Fibroblast of pulmonary artery (primary cell): Measurements from ENCODE around the gene LINGO3.

Source experiments
- DNase-seq: peaks from one replicate; pipeline ENCODE4 v3.0.0-alpha.2; 2010; ENCODE audit warnings: low read depth
- H3K4me3 ChIP-seq: replicated peaks from 2 replicates; pipeline ENCODE4 v1.5.1; 2011; ENCODE audit warnings: low read depth, mild to moderate bottlenecking, control low read depth, low read length, moderate library complexity
- TF ChIP-seq, protein P1 (sequence below): IDR thresholded peaks from 2 replicates; pipeline ENCODE4 v1.5.1; 2011; ENCODE audit warnings: mild to moderate bottlenecking, control low read depth, low read length, inconsistent platforms; ENCODE audit errors: missing control alignments

The LINGO3 gene

DNA sequence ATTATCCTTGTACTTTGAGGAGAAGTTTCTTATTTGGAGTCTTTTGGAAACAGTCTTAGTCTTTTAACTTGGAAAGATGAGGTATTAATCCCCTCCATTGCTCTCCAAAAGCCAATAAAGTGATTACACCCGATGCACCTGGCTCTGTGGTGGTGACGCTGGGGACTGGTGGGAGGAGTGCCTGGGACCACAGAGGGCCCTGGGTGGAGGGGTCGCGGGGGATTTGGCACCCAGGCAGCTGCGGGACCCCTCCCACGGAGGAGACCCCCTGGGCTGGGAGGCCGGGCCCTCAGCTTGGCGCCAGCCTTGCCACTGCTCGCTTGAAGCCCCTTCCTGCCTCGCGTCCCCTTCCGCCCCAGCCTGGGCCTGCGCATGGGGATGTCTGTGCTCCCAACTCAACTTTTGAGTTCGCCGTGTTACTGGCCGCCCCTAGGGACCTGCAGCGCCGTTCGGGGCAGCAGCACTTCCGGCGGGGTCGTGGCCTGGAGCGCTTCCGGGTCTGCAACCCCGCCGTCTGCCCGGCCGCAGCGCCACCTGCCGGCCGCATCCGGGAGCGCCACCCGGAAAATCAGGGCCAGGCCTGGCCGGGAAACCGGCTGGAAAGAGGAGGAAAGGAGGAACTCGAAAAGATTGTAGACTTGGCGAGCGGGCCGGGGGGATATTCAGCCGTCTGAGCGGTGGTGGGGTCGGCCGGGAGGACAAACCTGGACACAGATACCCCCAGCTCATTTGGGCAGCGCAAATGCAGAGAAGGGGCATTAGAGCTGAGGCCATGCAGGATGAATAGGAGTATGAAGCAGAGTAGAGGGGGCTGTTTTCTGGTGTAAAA is 34.4 kb downstream of the LINGO3 start:
- peak; percentile 65 for DNase-seq
- TF ChIP-seq, protein P1, sequence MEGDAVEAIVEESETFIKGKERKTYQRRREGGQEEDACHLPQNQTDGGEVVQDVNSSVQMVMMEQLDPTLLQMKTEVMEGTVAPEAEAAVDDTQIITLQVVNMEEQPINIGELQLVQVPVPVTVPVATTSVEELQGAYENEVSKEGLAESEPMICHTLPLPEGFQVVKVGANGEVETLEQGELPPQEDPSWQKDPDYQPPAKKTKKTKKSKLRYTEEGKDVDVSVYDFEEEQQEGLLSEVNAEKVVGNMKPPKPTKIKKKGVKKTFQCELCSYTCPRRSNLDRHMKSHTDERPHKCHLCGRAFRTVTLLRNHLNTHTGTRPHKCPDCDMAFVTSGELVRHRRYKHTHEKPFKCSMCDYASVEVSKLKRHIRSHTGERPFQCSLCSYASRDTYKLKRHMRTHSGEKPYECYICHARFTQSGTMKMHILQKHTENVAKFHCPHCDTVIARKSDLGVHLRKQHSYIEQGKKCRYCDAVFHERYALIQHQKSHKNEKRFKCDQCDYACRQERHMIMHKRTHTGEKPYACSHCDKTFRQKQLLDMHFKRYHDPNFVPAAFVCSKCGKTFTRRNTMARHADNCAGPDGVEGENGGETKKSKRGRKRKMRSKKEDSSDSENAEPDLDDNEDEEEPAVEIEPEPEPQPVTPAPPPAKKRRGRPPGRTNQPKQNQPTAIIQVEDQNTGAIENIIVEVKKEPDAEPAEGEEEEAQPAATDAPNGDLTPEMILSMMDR = peak; percentile 57
- H3K4me3 ChIP-seq = peak overlapping the region; percentile 33

DNA sequence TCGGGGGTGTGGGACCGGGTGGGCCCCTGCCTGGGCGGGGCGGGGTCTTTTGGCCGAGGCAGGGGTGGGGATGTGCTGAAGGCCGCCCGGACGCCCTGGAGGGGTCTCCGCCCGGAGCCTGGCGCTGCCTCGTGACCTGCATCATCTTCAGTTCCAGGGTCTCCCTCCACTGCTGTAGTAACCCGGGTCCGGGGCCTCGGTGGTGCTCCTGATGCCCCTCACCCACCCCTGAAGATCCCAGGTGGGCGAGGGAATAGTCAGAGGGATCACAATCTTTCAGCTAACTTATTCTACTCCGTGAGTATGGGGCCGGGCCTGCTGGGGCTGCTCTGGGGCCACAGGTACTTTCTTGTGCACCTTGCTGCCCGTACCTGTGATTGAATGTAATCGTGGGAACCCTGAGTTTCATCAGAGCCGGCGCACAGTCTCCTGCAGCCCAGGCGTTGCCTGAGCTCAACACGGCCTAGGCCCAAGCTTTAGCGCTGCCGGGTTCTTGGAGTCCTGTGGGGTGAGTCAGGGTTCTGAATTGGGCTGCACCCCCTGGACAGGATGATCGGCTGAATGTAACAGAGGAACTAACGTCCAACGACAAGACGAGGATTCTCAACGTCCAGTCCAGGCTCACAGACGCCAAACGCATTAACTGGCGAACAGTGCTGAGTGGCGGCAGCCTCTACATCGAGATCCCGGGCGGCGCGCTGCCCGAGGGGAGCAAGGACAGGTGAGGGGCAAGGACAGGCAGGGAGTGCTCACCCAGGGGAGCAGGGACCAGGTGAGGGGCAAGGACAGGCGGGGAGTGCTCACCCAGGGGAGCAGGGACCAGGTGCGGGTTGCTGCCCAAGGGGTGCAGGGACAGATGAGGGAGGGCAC is 36.5 kb downstream of the LINGO3 start:
- peak; percentile 76 for DNase-seq
- TF ChIP-seq, protein P1 = no peak
- peak overlapping the region; percentile 97 for H3K4me3 ChIP-seq

DNA sequence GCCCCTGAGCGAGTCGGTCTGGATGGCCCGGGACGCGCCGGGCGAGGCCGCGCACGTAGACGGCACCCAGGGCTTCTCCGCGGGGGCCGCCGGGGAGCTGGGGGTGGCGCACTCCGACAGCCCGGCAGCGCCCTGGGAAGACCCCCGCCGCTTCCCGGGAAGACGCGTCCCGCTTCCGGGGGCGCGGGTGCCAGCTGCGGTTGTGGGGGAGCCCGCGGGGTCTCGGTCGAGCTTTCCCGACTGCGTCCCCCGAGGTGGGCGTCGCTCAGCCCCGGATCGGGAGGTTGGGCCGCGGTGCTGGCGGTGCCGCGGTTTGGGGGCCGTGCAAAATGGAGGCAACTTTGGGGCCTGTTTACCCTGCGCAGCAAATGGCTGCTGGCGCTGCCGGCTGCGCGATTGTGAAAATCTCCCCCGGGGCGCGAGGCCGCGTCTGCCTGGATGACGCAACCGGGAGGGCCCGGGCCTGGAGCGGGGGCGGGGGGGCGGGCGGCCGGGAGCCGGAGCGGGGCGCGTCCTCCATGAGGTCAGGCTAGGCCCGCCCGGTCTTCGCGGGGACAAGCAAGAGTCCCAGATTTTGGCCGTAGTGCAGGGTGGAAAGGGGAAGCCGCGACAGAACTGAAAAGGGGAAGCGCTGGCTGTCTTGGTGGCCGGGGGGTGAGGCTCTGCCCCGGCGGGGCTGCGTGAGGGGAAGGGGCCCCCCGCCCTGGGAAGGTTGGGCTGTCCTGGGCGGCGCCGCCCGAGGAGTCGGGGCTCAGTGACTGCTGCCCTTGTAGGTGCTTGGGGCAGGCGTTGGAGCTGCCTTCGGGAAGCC is 37.3 kb downstream of the LINGO3 start:
- H3K4me3 ChIP-seq = peak overlapping the region; percentile 97

DNA sequence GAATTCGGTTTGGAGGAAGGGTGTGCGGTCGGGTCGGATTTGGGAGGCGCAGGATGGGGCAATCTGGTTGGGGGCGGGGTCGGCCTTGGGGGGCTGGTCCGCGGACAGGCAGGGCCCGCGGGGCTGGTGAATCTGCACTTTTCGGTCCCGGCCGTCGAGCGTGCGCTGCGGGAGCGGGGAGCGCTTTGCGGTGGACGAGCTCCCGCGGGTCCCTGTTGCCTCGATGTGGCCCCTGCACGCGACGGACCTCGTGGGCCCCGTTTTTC is 37.9 kb downstream of the LINGO3 start:
- no peak for DNase-seq
- H3K4me3 ChIP-seq = peak overlapping the region; percentile 97
- TF ChIP-seq, protein P1 = no peak

More for the DNA sequence above, 37.3 kb downstream of the LINGO3 start:
- DNase-seq = peak; percentile 89
- TF ChIP-seq, protein P1 = no peak

DNA sequence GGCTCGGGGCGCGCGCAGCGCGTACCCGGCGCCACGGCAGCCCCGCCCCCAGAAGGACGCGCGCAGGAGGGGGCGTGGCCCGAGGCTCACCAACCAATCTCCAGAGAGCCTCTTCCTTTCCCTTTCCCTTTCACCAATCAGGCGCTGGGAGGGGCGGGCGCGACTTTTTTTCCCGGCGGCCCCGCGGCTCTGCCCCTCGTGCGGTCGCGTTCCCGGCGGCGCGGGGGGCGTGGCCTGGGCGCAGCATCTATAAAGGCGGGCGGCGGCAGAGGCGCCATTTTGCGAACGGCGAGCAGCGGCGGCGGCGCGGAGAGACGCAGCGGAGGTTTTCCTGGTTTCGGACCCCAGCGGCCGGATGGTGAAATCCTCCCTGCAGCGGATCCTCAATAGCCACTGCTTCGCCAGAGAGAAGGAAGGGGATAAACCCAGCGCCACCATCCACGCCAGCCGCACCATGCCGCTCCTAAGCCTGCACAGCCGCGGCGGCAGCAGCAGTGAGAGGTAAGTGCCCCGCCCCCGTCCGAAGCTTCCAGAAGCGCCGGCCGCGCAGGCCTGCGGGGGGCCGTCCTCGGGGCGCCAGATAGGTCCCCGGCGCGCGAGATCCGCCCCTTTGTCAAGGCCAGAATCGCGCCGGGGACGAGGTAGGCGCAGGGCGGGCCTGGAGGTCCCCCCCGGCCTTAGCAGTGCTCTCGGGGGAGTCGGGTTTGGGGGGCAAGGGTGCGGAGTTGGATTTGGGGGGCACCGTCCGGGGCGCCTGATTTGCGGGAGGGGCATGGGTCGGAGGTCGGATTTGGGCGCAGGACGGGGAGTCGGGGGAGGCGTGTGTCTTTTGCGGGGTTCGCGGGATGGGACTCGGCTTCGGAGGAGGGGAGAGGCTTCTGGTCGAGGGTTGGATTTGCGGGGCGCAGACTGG is 38.5 kb downstream of the LINGO3 start:
- H3K4me3 ChIP-seq = peak overlapping the region; percentile 97
- TF ChIP-seq, protein P1 = no peak
- DNase-seq = peak; percentile 97

DNA sequence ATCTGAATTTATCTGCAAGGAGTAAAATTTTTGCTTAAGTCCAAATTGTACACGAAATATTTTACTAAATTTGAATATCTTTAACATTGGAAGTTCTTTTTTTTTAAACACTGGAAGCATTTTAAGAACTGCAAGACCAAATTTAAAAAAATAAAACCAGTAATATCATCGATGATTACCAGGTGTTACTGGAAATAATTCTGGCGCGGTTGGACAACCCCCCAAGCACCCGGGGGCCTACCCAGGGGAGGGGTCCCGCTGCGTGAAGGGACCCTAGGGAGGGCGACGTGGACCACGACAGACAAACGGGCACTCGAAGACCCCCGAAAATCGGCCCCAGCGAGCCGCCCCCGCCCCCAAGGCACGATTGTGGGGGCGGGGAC is 39.1 kb downstream of the LINGO3 start:
- DNase-seq = no peak
- TF ChIP-seq, protein P1 = no peak
- peak overlapping the region; percentile 68 for H3K4me3 ChIP-seq
